HEK293 (cell line): ENCODE measurements around the gene B4GALT6.
A peak's percentile ranks its signal among the peaks of the same experiment; 100 is the strongest.

Experiments
- CTCF ChIA-PET: fragments of 350-600 bp; formaldehyde crosslinking; extraction: SDS; loops from one replicate; lab custom pipeline; 2021; ENCODE audit warnings: antibody characterized with exemption; lab: Yijun Ruan, JAX
- POLR2A ChIA-PET: fragments of 300-600 bp; formaldehyde crosslinking; extraction: SDS; loops from one replicate; lab custom pipeline; 2020; ENCODE audit warnings: antibody characterized with exemption, inconsistent platforms; lab: Yijun Ruan, JAX
- H3K27ac ChIP-seq: fragments of 200-500 bp; sonication (Bioruptor generic); 2 replicates; pipeline ENCODE4 v1.5.1; 2014; ENCODE audit warnings: low read depth, low read length, control low read depth, inconsistent platforms; ENCODE audit errors: extremely low read depth
- H3K36me3 ChIP-seq, 2 experiments: fragments of 200-500 bp in 1 of 2; sonication (Bioruptor generic) in 1 of 2; 1 replicate in 1 of 2; 2 replicates in 1 of 2; pipeline ENCODE4 v1.5.1; 2014 to 2017; ENCODE audit warnings: inconsistent platforms in 2 of 2, low read length in 2 of 2; ENCODE audit not compliant: control insufficient read depth in 2 of 2, insufficient read depth in 1 of 2
- H3K4me1 ChIP-seq: fragments of 200-500 bp; sonication (Bioruptor generic); 2 replicates; pipeline ENCODE4 v1.5.1; 2014; ENCODE audit warnings: mild to moderate bottlenecking, low read length, inconsistent platforms; ENCODE audit not compliant: control insufficient read depth, insufficient read depth
- H3K4me3 ChIP-seq: 2 replicates; pipeline ENCODE4 v1.5.1; 2011; ENCODE audit warnings: low read depth, mild to moderate bottlenecking, control low read depth, low read length, moderate library complexity
- H3K9me3 ChIP-seq: fragments of 200-500 bp; sonication (Bioruptor generic); 2 replicates; pipeline ENCODE4 v1.5.1; 2014; ENCODE audit warnings: low read depth, low read length, inconsistent platforms; ENCODE audit not compliant: control insufficient read depth, insufficient read depth
- BCL11B ChIP-seq: fragments of 450-650 bp; formaldehyde crosslinking; IDR thresholded peaks from 2 replicates; pipeline ENCODE4 v1.5.1; 2016; ENCODE audit warnings: low read depth, missing biosample characterization, missing genetic modification characterization
- GLIS2 ChIP-seq: fragments of 450-650 bp; formaldehyde crosslinking; IDR thresholded peaks from 2 replicates; pipeline ENCODE4 v1.5.1; 2016; ENCODE audit warnings: missing biosample characterization, missing genetic modification characterization
- KLF16 ChIP-seq: fragments of 450-650 bp; formaldehyde crosslinking; IDR thresholded peaks from 2 replicates; pipeline ENCODE4 v1.5.1; 2017; ENCODE audit warnings: missing biosample characterization, missing genetic modification characterization
- RBAK ChIP-seq: fragments of 450-650 bp; formaldehyde crosslinking; IDR thresholded peaks from 2 replicates; pipeline ENCODE4 v1.5.1; 2016; ENCODE audit warnings: missing biosample characterization, missing genetic modification characterization
- SP3 ChIP-seq: fragments of 450-650 bp; formaldehyde crosslinking; IDR thresholded peaks from 2 replicates; pipeline ENCODE4 v1.5.1; 2016; ENCODE audit warnings: missing biosample characterization, missing genetic modification characterization
- TRIM28 ChIP-seq: IDR thresholded peaks from 2 replicates; pipeline ENCODE4 v1.6.1; 2011; ENCODE audit warnings: low read length, control low read depth, borderline replicate concordance
- ZBTB11 ChIP-seq: fragments of 450-650 bp; formaldehyde crosslinking; conservative IDR thresholded peaks from 2 replicates; pipeline ENCODE4 v1.5.1; 2016; ENCODE audit warnings: low read depth, missing biosample characterization, missing genetic modification characterization
- ZNF2 ChIP-seq: fragments of 450-650 bp; formaldehyde crosslinking; IDR thresholded peaks from 2 replicates; pipeline ENCODE4 v1.5.1; 2016; ENCODE audit warnings: missing biosample characterization, missing genetic modification characterization
- ZNF274 ChIP-seq, 2 experiments: fragments of 200-500 bp in 1 of 2; fragments of 450-650 bp in 1 of 2; sonication (Bioruptor generic) in 1 of 2; formaldehyde crosslinking in 1 of 2; IDR thresholded peaks; 2 replicates each; pipeline versions ENCODE4 v1.5.1 to v1.6.1; 2014 to 2016; ENCODE audit warnings: borderline replicate concordance in 1 of 2, inconsistent platforms in 1 of 2, low read length in 1 of 2, missing biosample characterization in 1 of 2, missing genetic modification characterization in 1 of 2
- ZNF341 ChIP-seq: fragments of 450-650 bp; formaldehyde crosslinking; IDR thresholded peaks from 2 replicates; pipeline ENCODE4; 2016; ENCODE audit warnings: low read depth, missing biosample characterization, missing genetic modification characterization
- ZNF561 ChIP-seq: fragments of 450-650 bp; IDR thresholded peaks from 2 replicates; pipeline ENCODE4 v1.5.1; 2018; ENCODE audit warnings: missing biosample characterization, missing genetic modification characterization, borderline replicate concordance
- ZNF596 ChIP-seq: fragments of 450-650 bp; IDR thresholded peaks from 2 replicates; pipeline ENCODE4 v1.5.0; 2018; ENCODE audit warnings: missing biosample characterization, mild to moderate bottlenecking, missing genetic modification characterization, moderate library complexity
- ZNF670 ChIP-seq: fragments of 450-650 bp; formaldehyde crosslinking; IDR thresholded peaks from 2 replicates; pipeline ENCODE4 v1.5.1; 2016; ENCODE audit warnings: missing biosample characterization, missing genetic modification characterization, low read depth
- ZNF692 ChIP-seq: fragments of 450-650 bp; formaldehyde crosslinking; IDR thresholded peaks from 2 replicates; pipeline ENCODE4 v1.5.1; 2016; ENCODE audit warnings: missing biosample characterization, missing genetic modification characterization
- ZSCAN16 ChIP-seq: fragments of 450-650 bp; formaldehyde crosslinking; IDR thresholded peaks from 2 replicates; pipeline ENCODE4 v1.5.1; 2016; ENCODE audit warnings: missing biosample characterization, missing genetic modification characterization
- ZSCAN5A ChIP-seq: fragments of 450-650 bp; formaldehyde crosslinking; IDR thresholded peaks from 2 replicates; pipeline ENCODE4 v1.5.1; 2016; ENCODE audit warnings: missing biosample characterization, missing genetic modification characterization

B4GALT6 gene

GRCh38 chr18:31671951-31672350 is 12.4 kb downstream of the B4GALT6 start:
- H3K9me3 ChIP-seq, result no peaks in the 10 kb centered on the region
- CTCF ChIA-PET, result interaction anchor here (2.0 kb wide), 1 partner anchor 9 kb away, joined by 9 read pairs; no protein-coding TSS in a partner anchor
- TF ChIP-seq ZNF2, result no peak
- 0 out of 2 replicates have a peak, but pooled peaks have one; percentile 38 for TF ChIP-seq TRIM28
- TF ChIP-seq, all 188 proteins: peak for 1
- peaks cover 4% of the 10 kb centered on the region; the same call in 1 of the 2 replicates for H3K4me1 ChIP-seq
- no peak overlapping the region for H3K27ac ChIP-seq
- H3K4me3 ChIP-seq, result no peak overlapping the region
- H3K36me3 ChIP-seq, result no peaks in the 10 kb centered on the region
- POLR2A ChIA-PET, result no interaction called here

GRCh38 chr18:31669541-31669940 is 14.8 kb downstream of the B4GALT6 start:
- H3K27ac ChIP-seq, result no peak overlapping the region
- peaks cover 7% of the 10 kb centered on the region; the same call in 1 of the 2 replicates for H3K4me1 ChIP-seq
- TF ChIP-seq ZNF692 (tag by site-specific recombination), result no peak
- TF ChIP-seq ZBTB11 (tag by site-specific recombination), result no peak
- no peak for TF ChIP-seq ZNF274 (IDR thresholded peaks at IDR 0.05; ENCODE audit: low read length)
- TF ChIP-seq ZNF274 (tag by site-specific recombination; IDR thresholded peaks at IDR 0.05; ENCODE audit: borderline replicate concordance), result no peak
- no peak for TF ChIP-seq RBAK (tag by site-specific recombination)
- TF ChIP-seq ZNF596, result no peak
- no peak for TF ChIP-seq ZNF670 (tag by site-specific recombination)
- TF ChIP-seq BCL11B (tag by site-specific recombination), result no peak
- no peak for TF ChIP-seq ZNF341 (tag by site-specific recombination)
- TF ChIP-seq KLF16 (tag by site-specific recombination), result no peak
- TF ChIP-seq GLIS2 (tag by site-specific recombination), result no peak
- TF ChIP-seq ZNF561 (tag by site-specific recombination), result no peak
- no peak for TF ChIP-seq ZSCAN5A
- TF ChIP-seq ZSCAN16 (tag by site-specific recombination), result no peak
- TF ChIP-seq SP3, result no peak
- POLR2A ChIA-PET, result interaction anchor here (1.2 kb wide), 1 partner anchor 11 kb away, joined by 4 read pairs; no protein-coding TSS in a partner anchor
- CTCF ChIA-PET, result no interaction called here
- no peaks in the 10 kb centered on the region for H3K9me3 ChIP-seq
- no peak overlapping the region for H3K4me3 ChIP-seq
- H3K36me3 ChIP-seq, result no peaks in the 10 kb centered on the region
